Measurements from ENCODE around the gene CDK8.
A peak's percentile ranks its signal among the peaks of the same experiment; 100 is the strongest.

Gene CDK8

DNA sequence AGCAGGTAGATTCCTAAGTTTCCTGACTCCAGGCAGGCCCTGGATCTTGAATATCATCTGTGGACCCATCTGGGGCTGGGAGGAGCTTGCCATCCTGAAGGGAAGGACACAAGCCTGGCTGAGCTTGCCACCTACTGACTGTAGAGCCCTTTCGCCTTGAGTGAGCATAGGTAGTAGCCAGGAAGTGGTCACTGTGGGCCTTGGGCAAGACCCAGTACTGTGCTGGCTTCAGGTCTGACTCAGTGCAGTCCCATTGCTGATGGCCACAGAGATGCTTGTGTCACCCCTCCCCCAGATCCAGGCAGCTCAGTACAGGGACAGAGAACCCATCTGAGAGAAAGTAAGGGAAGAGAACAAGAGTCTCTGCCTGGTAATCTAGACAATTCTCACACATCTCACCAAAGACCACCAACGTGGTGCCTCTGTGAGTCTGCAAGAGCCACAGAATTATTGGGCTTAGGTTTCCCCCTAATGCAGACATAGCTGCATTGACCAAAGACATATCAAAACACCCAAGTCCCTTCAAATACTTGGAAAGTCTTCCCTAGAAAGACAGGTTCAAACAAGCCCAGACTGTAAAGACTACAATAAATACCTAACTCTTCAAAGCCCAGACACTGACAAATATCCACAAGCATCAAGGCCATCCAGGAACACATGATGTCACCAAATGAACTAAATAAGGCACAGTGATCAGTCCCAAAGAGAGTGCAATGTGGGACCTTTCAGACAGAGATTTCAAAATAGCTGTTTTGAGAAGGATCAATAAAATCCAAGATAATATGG lies 195.3 kb downstream of the CDK8 start:
- no peak overlapping the region for H3K4me3 ChIP-seq (ENCODE audit: control insufficient read depth, low read depth, low read length)
- peak; percentile 7 for DNase-seq (ENCODE audit: low read depth)
- TF ChIP-seq, protein P1, sequence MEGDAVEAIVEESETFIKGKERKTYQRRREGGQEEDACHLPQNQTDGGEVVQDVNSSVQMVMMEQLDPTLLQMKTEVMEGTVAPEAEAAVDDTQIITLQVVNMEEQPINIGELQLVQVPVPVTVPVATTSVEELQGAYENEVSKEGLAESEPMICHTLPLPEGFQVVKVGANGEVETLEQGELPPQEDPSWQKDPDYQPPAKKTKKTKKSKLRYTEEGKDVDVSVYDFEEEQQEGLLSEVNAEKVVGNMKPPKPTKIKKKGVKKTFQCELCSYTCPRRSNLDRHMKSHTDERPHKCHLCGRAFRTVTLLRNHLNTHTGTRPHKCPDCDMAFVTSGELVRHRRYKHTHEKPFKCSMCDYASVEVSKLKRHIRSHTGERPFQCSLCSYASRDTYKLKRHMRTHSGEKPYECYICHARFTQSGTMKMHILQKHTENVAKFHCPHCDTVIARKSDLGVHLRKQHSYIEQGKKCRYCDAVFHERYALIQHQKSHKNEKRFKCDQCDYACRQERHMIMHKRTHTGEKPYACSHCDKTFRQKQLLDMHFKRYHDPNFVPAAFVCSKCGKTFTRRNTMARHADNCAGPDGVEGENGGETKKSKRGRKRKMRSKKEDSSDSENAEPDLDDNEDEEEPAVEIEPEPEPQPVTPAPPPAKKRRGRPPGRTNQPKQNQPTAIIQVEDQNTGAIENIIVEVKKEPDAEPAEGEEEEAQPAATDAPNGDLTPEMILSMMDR (conservative IDR thresholded peaks at IDR 0.05; ENCODE audit: control insufficient read depth, insufficient read depth, low read depth, low read length) = no peak
